Spleen (tissue), 7 donors: Measurements from ENCODE around the gene CLMN.

Experiments
- POLR2A ChIP-seq, 3 donors: fragments of 450-650 bp; IDR thresholded peaks; one replicate each; pipeline ENCODE4 v1.5.1; 2017; ENCODE audit warnings: antibody characterized with exemption in 3 of 3, mild to moderate bottlenecking in 1 of 3
- POLR2AphosphoS5 ChIP-seq, 3 donors: sonication (generic); formaldehyde crosslinking; IDR thresholded peaks; one replicate each; pipeline ENCODE4 v1.5.1; 2017; ENCODE audit warnings: antibody characterized with exemption in 3 of 3
- TF ChIP-seq, protein P1 (sequence below), 11 experiments: fragments of 200-600 bp in 7 of 11; fragments of 450-650 bp in 4 of 11; sonication (generic) in 4 of 11; IDR thresholded peaks in 8 of 11; conservative IDR thresholded peaks in 3 of 11; 1 replicate in 7 of 11; 2 replicates in 4 of 11; pipeline versions ENCODE4 v1.4.0 to v1.8.0; 2016 to 2021; ENCODE audit warnings: antibody characterized with exemption in 11 of 11, inconsistent platforms in 4 of 11, mild to moderate bottlenecking in 1 of 11
- donor health status: DM: no; HTN: no; CAD: no; lungs with moderate emphysema.
- donor health status: DM: no; HTN: no; CAD: no.
- donor health status: DM: no; HTN: no; CAD: no.

DNA sequence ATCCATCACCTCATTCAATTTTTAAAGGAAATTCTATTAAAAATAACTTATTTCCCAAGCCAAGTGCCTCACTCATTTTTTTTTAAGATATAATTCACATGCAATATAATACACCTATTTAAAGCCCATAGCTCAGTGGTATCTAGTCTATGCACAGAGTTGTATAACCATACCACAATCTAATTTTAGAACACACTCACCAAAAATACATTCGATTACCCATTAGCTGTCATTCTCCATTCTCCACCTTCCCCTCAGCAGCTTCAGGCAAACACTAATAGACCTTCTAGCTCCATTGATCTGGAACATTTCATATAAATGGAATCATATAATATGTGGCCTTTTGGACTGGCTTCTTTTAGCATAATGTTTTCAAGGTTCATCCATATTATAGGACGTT is 49.5 kb downstream of the CLMN start:
- TF ChIP-seq, protein P1, sequence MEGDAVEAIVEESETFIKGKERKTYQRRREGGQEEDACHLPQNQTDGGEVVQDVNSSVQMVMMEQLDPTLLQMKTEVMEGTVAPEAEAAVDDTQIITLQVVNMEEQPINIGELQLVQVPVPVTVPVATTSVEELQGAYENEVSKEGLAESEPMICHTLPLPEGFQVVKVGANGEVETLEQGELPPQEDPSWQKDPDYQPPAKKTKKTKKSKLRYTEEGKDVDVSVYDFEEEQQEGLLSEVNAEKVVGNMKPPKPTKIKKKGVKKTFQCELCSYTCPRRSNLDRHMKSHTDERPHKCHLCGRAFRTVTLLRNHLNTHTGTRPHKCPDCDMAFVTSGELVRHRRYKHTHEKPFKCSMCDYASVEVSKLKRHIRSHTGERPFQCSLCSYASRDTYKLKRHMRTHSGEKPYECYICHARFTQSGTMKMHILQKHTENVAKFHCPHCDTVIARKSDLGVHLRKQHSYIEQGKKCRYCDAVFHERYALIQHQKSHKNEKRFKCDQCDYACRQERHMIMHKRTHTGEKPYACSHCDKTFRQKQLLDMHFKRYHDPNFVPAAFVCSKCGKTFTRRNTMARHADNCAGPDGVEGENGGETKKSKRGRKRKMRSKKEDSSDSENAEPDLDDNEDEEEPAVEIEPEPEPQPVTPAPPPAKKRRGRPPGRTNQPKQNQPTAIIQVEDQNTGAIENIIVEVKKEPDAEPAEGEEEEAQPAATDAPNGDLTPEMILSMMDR (IDR thresholded peaks at IDR 0.05 in 8 of 11, conservative IDR thresholded peaks at IDR 0.05 in 3 of 11) = no peak
- TF ChIP-seq POLR2A (IDR thresholded peaks at IDR 0.05) (no peak), POLR2AphosphoS5 (IDR thresholded peaks at IDR 0.05) (no peak)
